ENCODE measurements around the gene RPL6. TPM values are rescaled to one million over a fixed set of nuclear protein-coding genes. Genes with fewer than 3 reads are reported as not detected.

RPL6 gene
- total and polyA plus RNA-seq, 10 of the 15 experiments (the other 5 are each of a cell fraction or from before 2014, with no cell fraction given): 801 to 3,690 (median 2,265) TPM

GRCh38 chr12:112419297-112420133, 10.1 kb upstream of the RPL6 start:
- H2AFZ ChIP-seq (ENCODE audit: control insufficient read depth, low read depth, low read length): peak overlapping the region; percentile 68
- no peaks in the 10 kb centered on the region for H3K9me3 ChIP-seq (replicated peaks; ENCODE audit: control insufficient read depth, insufficient read depth, low read length)
- ChIA-PET SMC1A (ENCODE audit: uncharacterized antibody, unreplicated experiment) (no interaction called here), RAD21 (ENCODE audit: unreplicated experiment) (no interaction called here), POLR2A (interaction anchor here (0.5 to 1.0 kb wide), 2 partner anchors 9 to 35 kb away, joined by 3 to 4 read pairs; no protein-coding TSS in a partner anchor), CTCF (interaction anchor here (0.9 to 1.6 kb wide), 2 partner anchors 8 to 221 kb away, joined by 3 to 4 read pairs; no protein-coding TSS in a partner anchor)
- H3K4me3 ChIP-seq: peak overlapping the region; percentile 97
- peak overlapping the region; percentile 85 for H3K4me2 ChIP-seq (ENCODE audit: control insufficient read depth, insufficient read depth)
- H3K4me1 ChIP-seq (ENCODE audit: control insufficient read depth, insufficient read depth, low read length): peaks cover 9% of the 10 kb centered on the region
- H3K27me3 ChIP-seq (replicated peaks in 1 of 2; ENCODE audit: control insufficient read depth in 2 of 2, insufficient read depth in 2 of 2, low read length in 1 of 2): no peaks in the 10 kb centered on the region
- ATAC-seq (peak; percentile 68), DNase-seq (ENCODE audit: low read depth, low spot score) (no peak), FAIRE-seq (peak; percentile 61)
- peak overlapping the region; percentile 83 for H3K9ac ChIP-seq (ENCODE audit: control insufficient read depth, insufficient read depth, low read length)
- intact Hi-C loops (cut with micrococcal nuclease; ENCODE audit: unreplicated experiment) (no loop called here), in situ Hi-C loops (cut with MboI) (no loop called here)
- peaks cover 0 to 2% of the 10 kb centered on the region in 2 experiments; a peak in 1 of 4 replicates for H3K36me3 ChIP-seq (ENCODE audit: control insufficient read depth in 2 of 2, insufficient read depth in 2 of 2, low read length in 1 of 2)
- H3K27ac ChIP-seq (ENCODE audit: control insufficient read depth, insufficient read depth): peak overlapping the region; percentile 89
- 0 out of 2 replicates have a peak, but pooled peaks cover 2% of the 10 kb centered on the region for H4K20me1 ChIP-seq (ENCODE audit: control insufficient read depth, insufficient read depth)
- WGBS (ENCODE audit: insufficient coverage, insufficient replicate concordance, low lambda C conversion rate, missing lambda C conversion rate): under 1% methylated on average over 28 of the region's 31 CpGs
- peaks cover 59% of the 10 kb centered on the region for H3K79me2 ChIP-seq (ENCODE audit: control insufficient read depth, insufficient read depth, low read length)
- TSS peak; percentile 60 for BruUV-seq (replicated peaks)
- no peak for TF ChIP-seq WRNIP1 (IDR thresholded peaks at IDR 0.05; ENCODE audit: borderline replicate concordance, low read depth, low read length)
- TF ChIP-seq, protein P1, sequence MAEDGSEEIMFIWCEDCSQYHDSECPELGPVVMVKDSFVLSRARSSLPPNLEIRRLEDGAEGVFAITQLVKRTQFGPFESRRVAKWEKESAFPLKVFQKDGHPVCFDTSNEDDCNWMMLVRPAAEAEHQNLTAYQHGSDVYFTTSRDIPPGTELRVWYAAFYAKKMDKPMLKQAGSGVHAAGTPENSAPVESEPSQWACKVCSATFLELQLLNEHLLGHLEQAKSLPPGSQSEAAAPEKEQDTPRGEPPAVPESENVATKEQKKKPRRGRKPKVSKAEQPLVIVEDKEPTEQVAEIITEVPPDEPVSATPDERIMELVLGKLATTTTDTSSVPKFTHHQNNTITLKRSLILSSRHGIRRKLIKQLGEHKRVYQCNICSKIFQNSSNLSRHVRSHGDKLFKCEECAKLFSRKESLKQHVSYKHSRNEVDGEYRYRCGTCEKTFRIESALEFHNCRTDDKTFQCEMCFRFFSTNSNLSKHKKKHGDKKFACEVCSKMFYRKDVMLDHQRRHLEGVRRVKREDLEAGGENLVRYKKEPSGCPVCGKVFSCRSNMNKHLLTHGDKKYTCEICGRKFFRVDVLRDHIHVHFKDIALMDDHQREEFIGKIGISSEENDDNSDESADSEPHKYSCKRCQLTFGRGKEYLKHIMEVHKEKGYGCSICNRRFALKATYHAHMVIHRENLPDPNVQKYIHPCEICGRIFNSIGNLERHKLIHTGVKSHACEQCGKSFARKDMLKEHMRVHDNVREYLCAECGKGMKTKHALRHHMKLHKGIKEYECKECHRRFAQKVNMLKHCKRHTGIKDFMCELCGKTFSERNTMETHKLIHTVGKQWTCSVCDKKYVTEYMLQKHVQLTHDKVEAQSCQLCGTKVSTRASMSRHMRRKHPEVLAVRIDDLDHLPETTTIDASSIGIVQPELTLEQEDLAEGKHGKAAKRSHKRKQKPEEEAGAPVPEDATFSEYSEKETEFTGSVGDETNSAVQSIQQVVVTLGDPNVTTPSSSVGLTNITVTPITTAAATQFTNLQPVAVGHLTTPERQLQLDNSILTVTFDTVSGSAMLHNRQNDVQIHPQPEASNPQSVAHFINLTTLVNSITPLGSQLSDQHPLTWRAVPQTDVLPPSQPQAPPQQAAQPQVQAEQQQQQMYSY (CRISPR knock-in tag; IDR thresholded peaks at IDR 0.05): no peak
- no peak for TF ChIP-seq NRF1 (conservative IDR thresholded peaks at IDR 0.05; ENCODE audit: low read depth, low read length)
- no peak for TF ChIP-seq ZNF217 (IDR thresholded peaks at IDR 0.05)
- 0 out of 2 replicates have a peak, but pooled peaks have one; percentile 19 for TF ChIP-seq NBN (IDR thresholded peaks at IDR 0.05)
- no peak for TF ChIP-seq CHD2 (IDR thresholded peaks at IDR 0.05; ENCODE audit: borderline replicate concordance, low read depth, low read length)
- TF ChIP-seq SMAD1 (IDR thresholded peaks at IDR 0.05; ENCODE audit: low read depth, partially characterized antibody): no peak
- TF ChIP-seq, protein P2, sequence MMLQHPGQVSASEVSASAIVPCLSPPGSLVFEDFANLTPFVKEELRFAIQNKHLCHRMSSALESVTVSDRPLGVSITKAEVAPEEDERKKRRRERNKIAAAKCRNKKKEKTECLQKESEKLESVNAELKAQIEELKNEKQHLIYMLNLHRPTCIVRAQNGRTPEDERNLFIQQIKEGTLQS (IDR thresholded peaks at IDR 0.05; ENCODE audit: borderline replicate concordance, extremely low read depth, low read depth, low read length): no peak
- peak; percentile 39; the same call in 1 of the 2 replicates for TF ChIP-seq HDGF (IDR thresholded peaks at IDR 0.05)
- no peak for TF ChIP-seq POU2F2 (IDR thresholded peaks at IDR 0.05; ENCODE audit: borderline replicate concordance, low read depth, low read length)
- peak; percentile 33; the same call in 1 of the 2 replicates for TF ChIP-seq RUNX3 (IDR thresholded peaks at IDR 0.05; ENCODE audit: low read length)
- TF ChIP-seq, protein P3, sequence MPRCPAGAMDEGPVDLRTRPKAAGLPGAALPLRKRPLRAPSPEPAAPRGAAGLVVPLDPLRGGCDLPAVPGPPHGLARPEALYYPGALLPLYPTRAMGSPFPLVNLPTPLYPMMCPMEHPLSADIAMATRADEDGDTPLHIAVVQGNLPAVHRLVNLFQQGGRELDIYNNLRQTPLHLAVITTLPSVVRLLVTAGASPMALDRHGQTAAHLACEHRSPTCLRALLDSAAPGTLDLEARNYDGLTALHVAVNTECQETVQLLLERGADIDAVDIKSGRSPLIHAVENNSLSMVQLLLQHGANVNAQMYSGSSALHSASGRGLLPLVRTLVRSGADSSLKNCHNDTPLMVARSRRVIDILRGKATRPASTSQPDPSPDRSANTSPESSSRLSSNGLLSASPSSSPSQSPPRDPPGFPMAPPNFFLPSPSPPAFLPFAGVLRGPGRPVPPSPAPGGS (IDR thresholded peaks at IDR 0.05; ENCODE audit: borderline replicate concordance, insufficient read depth, low read depth, low read length, poor library complexity, severe bottlenecking): no peak
- no peak for TF ChIP-seq PBX3 (IDR thresholded peaks at IDR 0.05; ENCODE audit: insufficient replicate concordance, low read depth, low read length)
- 0 out of 2 replicates have a peak, but pooled peaks have one; percentile 3 for TF ChIP-seq RCOR1 (conservative IDR thresholded peaks at IDR 0.05; ENCODE audit: low read depth, low read length)
- TF ChIP-seq STAT3 (IDR thresholded peaks at IDR 0.05; ENCODE audit: low read depth, low read length): no peak
- 0 out of 2 replicates have a peak, but pooled peaks have one; percentile 12 for TF ChIP-seq NR2F1 (conservative IDR thresholded peaks at IDR 0.05)
- TF ChIP-seq CHD1 (IDR thresholded peaks at IDR 0.05; ENCODE audit: low read depth, low read length): no peak

All from GM12878 (cell line).